ENCODE measurements around the gene PACS2. TPM values are rescaled to one million over a fixed set of nuclear protein-coding genes. Genes with fewer than 3 reads are reported as not detected.

The PACS2 gene
- polyA plus RNA-seq, 2 donors = 17.8 to 39.2 TPM

DNA sequence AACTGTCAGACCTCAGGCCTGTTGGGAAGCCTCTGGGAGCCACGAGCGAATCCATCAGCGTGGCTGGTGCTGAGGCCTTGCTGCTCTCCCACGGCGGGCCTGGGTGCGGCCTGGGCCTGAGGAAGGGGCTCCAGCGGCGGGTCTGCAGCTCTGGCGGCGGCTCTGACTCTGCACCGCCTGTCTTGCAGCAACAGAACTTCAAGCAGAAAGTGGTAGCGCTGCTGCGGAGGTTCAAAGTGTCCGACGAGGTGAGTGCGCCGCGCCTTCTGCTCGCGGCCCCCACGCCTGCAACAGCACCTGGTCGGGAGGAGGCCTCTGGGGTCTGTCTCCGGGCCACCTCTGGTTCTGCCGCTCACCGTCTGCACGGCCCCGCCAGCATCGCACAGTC is 55.1 kb downstream of the PACS2 start:
- no peak overlapping the region for H3K4me3 ChIP-seq (ENCODE audit: low read depth in 1 of 2, low read length in 2 of 2)
- WGBS, 2 donors = 94% methylated on average over 25 to 28 of the region's 28 CpGs
- no peak overlapping the region for H3K27ac ChIP-seq (ENCODE audit: low read depth in 2 of 2, low read length in 1 of 2)
- H3K27me3 ChIP-seq (ENCODE audit: control insufficient read depth in 1 of 2, insufficient read depth in 2 of 2, low read length in 2 of 2) = no peaks in the 10 kb centered on the region
- H3K36me3 ChIP-seq (ENCODE audit: control insufficient read depth in 2 of 2, insufficient read depth in 2 of 2, low read length in 1 of 2) = peaks cover 0 to 24% of the 10 kb centered on the region in 2 donors
- H3K9me3 ChIP-seq (ENCODE audit: control insufficient read depth in 2 of 2, insufficient read depth in 1 of 2, low read depth in 1 of 2, low read length in 1 of 2) = no peaks in the 10 kb centered on the region
- peaks cover 0 to 3% of the 10 kb centered on the region in 2 donors for H3K4me1 ChIP-seq (ENCODE audit: control insufficient read depth in 2 of 2, insufficient read depth in 2 of 2, low read length in 1 of 2)

DNA sequence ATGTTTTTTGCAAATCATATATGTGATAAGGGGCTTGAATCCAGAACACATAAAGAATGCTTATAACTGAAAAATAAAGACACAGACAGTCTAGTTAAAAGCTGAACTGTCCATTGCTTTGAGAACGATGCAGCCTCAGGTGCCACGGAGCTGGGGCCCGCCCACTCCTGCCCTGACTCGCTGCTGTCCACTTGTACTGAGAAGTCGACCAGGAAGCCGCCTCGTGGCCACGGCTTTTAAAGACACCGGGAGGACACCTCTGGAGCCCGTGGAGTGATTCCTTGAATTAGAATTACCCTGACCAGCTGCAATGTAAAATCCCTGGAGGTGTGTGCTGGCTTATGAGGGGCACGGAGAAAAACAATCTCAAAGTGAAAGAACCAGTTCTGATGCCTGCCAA is 59.8 kb downstream of the PACS2 start:
- H3K36me3 ChIP-seq (ENCODE audit: control insufficient read depth in 2 of 2, insufficient read depth in 2 of 2, low read length in 1 of 2) = peaks cover 0 to 9% of the 10 kb centered on the region in 2 donors
- H3K4me1 ChIP-seq (ENCODE audit: control insufficient read depth in 2 of 2, insufficient read depth in 2 of 2, low read length in 1 of 2) = peaks cover 0 to 7% of the 10 kb centered on the region in 2 donors
- H3K27ac ChIP-seq (ENCODE audit: low read depth in 2 of 2, low read length in 1 of 2) = no peak overlapping the region
- H3K4me3 ChIP-seq (ENCODE audit: low read depth in 1 of 2, low read length in 2 of 2) = no peak overlapping the region
- no peaks in the 10 kb centered on the region for H3K9me3 ChIP-seq (ENCODE audit: control insufficient read depth in 2 of 2, insufficient read depth in 1 of 2, low read depth in 1 of 2, low read length in 1 of 2)
- H3K27me3 ChIP-seq (ENCODE audit: control insufficient read depth in 1 of 2, insufficient read depth in 2 of 2, low read length in 2 of 2) = no peaks in the 10 kb centered on the region
- 48 to 64% methylated on average over 11 of the region's 11 CpGs for WGBS, 2 donors

DNA sequence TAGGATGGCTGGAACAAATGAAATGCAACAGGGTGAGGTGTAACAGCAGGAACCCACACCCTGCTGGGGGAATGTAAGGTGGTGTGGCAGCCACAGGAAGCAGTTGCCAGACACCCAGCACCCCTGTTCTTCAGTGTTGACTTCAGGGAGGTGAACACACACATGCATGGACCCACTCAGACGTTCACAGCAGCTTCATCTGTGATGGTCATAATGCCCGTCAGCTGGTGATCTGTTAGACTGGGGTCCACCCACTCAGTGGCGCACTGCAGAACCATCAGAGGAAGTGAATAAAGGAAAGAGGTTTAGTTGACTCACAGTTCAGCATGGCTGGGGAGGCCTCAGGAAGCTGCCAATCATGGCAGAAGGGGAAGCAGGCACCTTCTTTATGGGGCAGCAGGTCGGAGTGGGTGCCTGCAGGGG is 61.1 kb downstream of the PACS2 start:
- Histone ChIP-seq H3K36me3 (ENCODE audit: control insufficient read depth in 2 of 2, insufficient read depth in 2 of 2, low read length in 1 of 2) (peaks cover 0 to 8% of the 10 kb centered on the region in 2 donors), H3K9me3 (ENCODE audit: control insufficient read depth in 2 of 2, insufficient read depth in 1 of 2, low read depth in 1 of 2, low read length in 1 of 2) (peaks cover 0 to 2% of the 10 kb centered on the region in 2 donors), H3K27me3 (ENCODE audit: control insufficient read depth in 1 of 2, insufficient read depth in 2 of 2, low read length in 2 of 2) (no peaks in the 10 kb centered on the region), H3K27ac (ENCODE audit: low read depth in 2 of 2, low read length in 1 of 2) (no peak overlapping the region), H3K4me3 (ENCODE audit: low read depth in 1 of 2, low read length in 2 of 2) (no peak overlapping the region), H3K4me1 (ENCODE audit: control insufficient read depth in 2 of 2, insufficient read depth in 2 of 2, low read length in 1 of 2) (peaks cover 0 to 7% of the 10 kb centered on the region in 2 donors)
- 64 to 67% methylated on average over 4 of the region's 4 CpGs for WGBS, 2 donors

DNA sequence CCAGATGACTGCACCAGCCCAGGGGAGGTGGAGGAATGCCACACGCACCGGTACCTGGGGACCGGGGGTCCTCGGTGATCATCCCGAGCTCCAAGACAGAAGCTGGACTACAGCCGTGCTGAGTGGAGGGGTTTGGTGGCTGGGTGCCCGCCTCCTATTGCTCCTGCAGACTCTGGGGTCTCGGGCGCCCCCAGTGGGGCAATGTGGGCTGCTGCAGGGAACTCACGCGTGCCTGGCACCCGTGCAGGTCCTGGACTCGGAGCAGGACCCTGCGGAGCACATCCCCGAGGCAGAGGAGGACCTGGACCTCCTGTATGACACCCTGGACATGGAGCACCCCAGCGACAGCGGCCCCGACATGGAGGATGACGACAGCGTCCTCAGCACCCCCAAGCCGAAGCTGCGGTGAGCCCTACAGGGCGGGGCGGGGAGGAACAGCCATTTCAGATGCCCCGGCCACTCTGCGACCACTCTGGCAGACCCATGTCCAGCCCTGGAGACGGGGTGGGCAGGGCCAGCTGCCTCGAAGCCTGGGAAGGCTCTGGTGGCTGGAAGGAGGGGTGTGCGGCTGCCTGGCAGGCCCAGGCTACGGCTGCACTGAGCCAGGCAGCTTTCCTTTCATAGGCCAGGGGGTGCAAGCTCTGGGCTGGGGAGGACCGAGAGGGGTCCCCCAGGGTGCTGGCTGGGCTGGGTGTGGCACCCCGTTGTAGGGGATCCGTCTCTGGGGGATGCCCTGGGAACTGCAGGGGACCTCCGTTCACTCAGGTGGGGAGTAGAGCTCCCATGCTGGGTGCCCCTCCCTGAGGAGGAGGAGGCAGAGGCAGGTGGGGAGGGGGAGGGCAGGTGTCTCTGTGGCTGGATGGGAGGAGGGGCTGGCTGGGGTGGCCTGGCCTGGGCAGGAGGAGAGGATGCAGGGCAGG is 62.2 kb downstream of the PACS2 start:
- no peaks in the 10 kb centered on the region for H3K27me3 ChIP-seq (ENCODE audit: control insufficient read depth in 1 of 2, insufficient read depth in 2 of 2, low read length in 2 of 2)
- WGBS, 2 donors = 86 to 90% methylated on average over 34 of the region's 34 CpGs
- H3K4me3 ChIP-seq (ENCODE audit: low read depth in 1 of 2, low read length in 2 of 2) = no peak overlapping the region
- H3K36me3 ChIP-seq (ENCODE audit: control insufficient read depth in 2 of 2, insufficient read depth in 2 of 2, low read length in 1 of 2) = peaks cover 0 to 9% of the 10 kb centered on the region in 2 donors
- peaks cover 0 to 3% of the 10 kb centered on the region in 2 donors for H3K4me1 ChIP-seq (ENCODE audit: control insufficient read depth in 2 of 2, insufficient read depth in 2 of 2, low read length in 1 of 2)
- H3K27ac ChIP-seq (ENCODE audit: low read depth in 2 of 2, low read length in 1 of 2) = no peak overlapping the region
- peaks cover 0 to 2% of the 10 kb centered on the region in 2 donors for H3K9me3 ChIP-seq (ENCODE audit: control insufficient read depth in 2 of 2, insufficient read depth in 1 of 2, low read depth in 1 of 2, low read length in 1 of 2)

DNA sequence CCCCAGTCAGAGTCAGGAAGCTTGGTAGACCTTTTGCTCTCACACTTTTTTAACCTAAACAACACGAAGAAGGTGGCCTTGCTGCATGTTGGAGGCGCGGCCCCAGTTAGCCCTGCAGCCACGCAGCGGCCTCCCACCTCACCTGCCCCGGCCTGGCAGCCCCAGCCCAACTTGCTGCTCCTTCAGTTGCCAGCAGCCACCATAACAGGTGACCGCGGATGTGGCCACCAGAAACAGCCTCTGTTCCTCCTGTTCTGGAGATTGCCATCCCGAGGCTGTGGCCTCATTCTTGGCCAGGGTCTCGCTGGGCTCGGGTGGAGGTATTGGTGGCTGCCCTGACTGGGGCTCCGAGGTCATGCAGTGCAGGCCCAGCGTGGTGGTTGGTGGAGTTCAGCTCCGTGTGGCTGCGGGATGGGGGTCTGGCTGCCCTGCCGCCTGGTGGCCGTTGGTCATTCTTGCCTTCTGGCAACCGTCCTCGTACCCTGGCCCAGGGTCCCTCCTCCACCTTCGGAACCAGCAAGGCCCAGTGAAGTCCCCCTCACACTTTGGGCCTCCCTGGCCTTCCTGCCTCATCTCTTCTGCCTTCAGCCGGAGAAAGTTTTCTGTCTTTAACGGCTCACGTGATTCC is 63.1 kb downstream of the PACS2 start:
- no peak overlapping the region for H3K27ac ChIP-seq (ENCODE audit: low read depth in 2 of 2, low read length in 1 of 2)
- H3K4me1 ChIP-seq (ENCODE audit: control insufficient read depth in 2 of 2, insufficient read depth in 2 of 2, low read length in 1 of 2) = peaks cover 0 to 3% of the 10 kb centered on the region in 2 donors
- peaks cover 0 to 2% of the 10 kb centered on the region in 2 donors for H3K9me3 ChIP-seq (ENCODE audit: control insufficient read depth in 2 of 2, insufficient read depth in 1 of 2, low read depth in 1 of 2, low read length in 1 of 2)
- H3K27me3 ChIP-seq (ENCODE audit: control insufficient read depth in 1 of 2, insufficient read depth in 2 of 2, low read length in 2 of 2) = no peaks in the 10 kb centered on the region
- 91 to 96% methylated on average over 23 of the region's 23 CpGs for WGBS, 2 donors
- peaks cover 0 to 9% of the 10 kb centered on the region in 2 donors for H3K36me3 ChIP-seq (ENCODE audit: control insufficient read depth in 2 of 2, insufficient read depth in 2 of 2, low read length in 1 of 2)
- no peak overlapping the region for H3K4me3 ChIP-seq (ENCODE audit: low read depth in 1 of 2, low read length in 2 of 2)

DNA sequence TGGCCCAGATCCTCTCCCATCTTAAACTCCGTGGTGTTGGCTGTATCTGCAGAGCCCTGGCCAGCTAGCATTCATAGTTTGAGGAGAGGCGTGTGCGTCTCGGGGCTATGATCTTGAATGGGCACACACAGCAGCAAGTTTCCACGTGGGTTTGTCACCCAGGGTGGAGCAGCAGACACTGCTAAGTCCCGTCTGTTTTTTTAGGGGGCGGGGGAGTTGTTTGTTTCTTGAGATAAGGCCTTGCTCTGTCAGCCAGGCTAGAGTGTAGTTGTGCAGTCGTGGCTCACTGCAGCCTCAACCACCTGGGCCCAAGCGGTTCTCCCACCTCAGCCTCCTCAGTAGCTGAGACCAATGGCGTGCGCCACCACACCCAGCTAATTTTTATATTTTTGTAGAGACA is 63.7 kb downstream of the PACS2 start:
- no peak overlapping the region for H3K27ac ChIP-seq (ENCODE audit: low read depth in 2 of 2, low read length in 1 of 2)
- peaks cover 0 to 14% of the 10 kb centered on the region in 2 donors for H3K36me3 ChIP-seq (ENCODE audit: control insufficient read depth in 2 of 2, insufficient read depth in 2 of 2, low read length in 1 of 2)
- WGBS, 2 donors = 76 to 77% methylated on average over 11 of the region's 11 CpGs
- H3K4me1 ChIP-seq (ENCODE audit: control insufficient read depth in 2 of 2, insufficient read depth in 2 of 2, low read length in 1 of 2) = peaks cover 0 to 3% of the 10 kb centered on the region in 2 donors
- peaks cover 0 to 3% of the 10 kb centered on the region in 2 donors for H3K9me3 ChIP-seq (ENCODE audit: control insufficient read depth in 2 of 2, insufficient read depth in 1 of 2, low read depth in 1 of 2, low read length in 1 of 2)
- H3K27me3 ChIP-seq (ENCODE audit: control insufficient read depth in 1 of 2, insufficient read depth in 2 of 2, low read length in 2 of 2) = no peaks in the 10 kb centered on the region
- no peak overlapping the region for H3K4me3 ChIP-seq (ENCODE audit: low read depth in 1 of 2, low read length in 2 of 2)

DNA sequence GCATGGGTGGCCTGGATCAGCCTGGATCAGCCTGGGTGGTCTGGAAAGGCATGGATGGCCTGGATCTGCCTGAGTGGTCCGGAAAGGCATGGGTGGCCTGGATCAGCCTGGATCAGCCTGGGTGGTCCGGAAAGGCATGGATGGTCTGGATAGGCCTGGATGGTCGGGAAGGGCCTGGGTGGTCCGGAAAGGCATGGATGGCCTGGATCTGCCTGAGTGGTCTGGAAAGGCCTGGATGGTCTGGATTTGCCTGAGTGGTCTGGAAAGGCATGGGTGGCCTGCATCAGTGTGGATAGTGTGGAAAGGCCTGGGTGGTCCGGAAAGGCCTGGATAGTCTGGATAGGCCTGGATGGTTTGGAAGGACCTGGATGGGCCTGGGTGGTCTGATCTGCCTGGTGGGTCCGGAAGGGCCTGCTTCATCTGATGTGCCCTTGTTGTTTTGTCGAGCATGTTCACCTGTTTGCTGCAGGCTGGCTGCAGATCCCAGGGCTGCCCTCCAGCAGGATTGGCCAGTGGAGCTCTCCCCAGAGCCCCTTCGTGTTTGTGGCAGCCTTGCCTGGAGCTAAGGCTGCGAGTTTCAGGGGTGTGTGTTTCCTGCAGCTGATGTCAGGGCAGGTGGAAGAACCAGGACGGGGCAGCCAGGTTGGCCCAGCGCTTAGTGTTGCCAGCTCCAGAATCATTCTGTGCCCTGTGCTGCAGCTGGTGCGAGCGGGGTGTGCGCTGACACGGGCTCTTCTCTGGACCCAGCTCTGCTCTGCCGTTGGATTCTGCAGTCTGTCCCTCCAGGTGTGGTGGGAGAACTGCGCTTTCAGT is 64.5 kb downstream of the PACS2 start:
- peaks cover 0 to 5% of the 10 kb centered on the region in 2 donors for H3K9me3 ChIP-seq (ENCODE audit: control insufficient read depth in 2 of 2, insufficient read depth in 1 of 2, low read depth in 1 of 2, low read length in 1 of 2)
- H3K4me3 ChIP-seq (ENCODE audit: low read depth in 1 of 2, low read length in 2 of 2) = no peak overlapping the region
- H3K27ac ChIP-seq (ENCODE audit: low read depth in 2 of 2, low read length in 1 of 2) = no peak overlapping the region
- no peaks in the 10 kb centered on the region for H3K27me3 ChIP-seq (ENCODE audit: control insufficient read depth in 1 of 2, insufficient read depth in 2 of 2, low read length in 2 of 2)
- 92% methylated on average over 17 of the region's 17 CpGs for WGBS, 2 donors
- H3K36me3 ChIP-seq (ENCODE audit: control insufficient read depth in 2 of 2, insufficient read depth in 2 of 2, low read length in 1 of 2) = peaks cover 0 to 16% of the 10 kb centered on the region in 2 donors
- peaks cover 0 to 3% of the 10 kb centered on the region in 2 donors for H3K4me1 ChIP-seq (ENCODE audit: control insufficient read depth in 2 of 2, insufficient read depth in 2 of 2, low read length in 1 of 2)

DNA sequence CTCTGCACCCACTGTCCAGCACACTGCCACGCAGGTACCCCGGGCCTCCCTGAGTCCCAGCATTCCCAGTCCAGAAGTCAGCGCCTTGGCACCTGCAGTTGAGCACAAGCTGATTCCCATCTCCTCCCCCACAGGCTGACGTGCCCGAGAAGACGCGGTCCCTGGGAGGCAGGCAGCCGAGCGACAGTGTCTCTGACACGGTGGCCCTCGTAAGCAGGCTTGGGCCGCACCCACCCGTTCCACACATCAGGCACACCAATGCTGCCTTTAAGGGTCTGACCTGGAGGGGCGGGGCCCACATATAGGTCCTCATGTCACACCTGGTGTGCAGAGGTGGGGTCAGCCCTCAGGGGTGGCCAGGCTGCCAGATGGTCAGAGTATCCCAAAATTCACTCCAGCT is 65.4 kb downstream of the PACS2 start:
- Histone ChIP-seq H3K27me3 (ENCODE audit: control insufficient read depth in 1 of 2, insufficient read depth in 2 of 2, low read length in 2 of 2) (no peaks in the 10 kb centered on the region), H3K27ac (ENCODE audit: low read depth in 2 of 2, low read length in 1 of 2) (no peak overlapping the region), H3K36me3 (ENCODE audit: control insufficient read depth in 2 of 2, insufficient read depth in 2 of 2, low read length in 1 of 2) (peaks cover 0 to 16% of the 10 kb centered on the region in 2 donors), H3K9me3 (ENCODE audit: control insufficient read depth in 2 of 2, insufficient read depth in 1 of 2, low read depth in 1 of 2, low read length in 1 of 2) (peaks cover 0 to 5% of the 10 kb centered on the region in 2 donors), H3K4me3 (ENCODE audit: low read depth in 1 of 2, low read length in 2 of 2) (no peak overlapping the region), H3K4me1 (ENCODE audit: control insufficient read depth in 2 of 2, insufficient read depth in 2 of 2, low read length in 1 of 2) (peaks cover 7 to 10% of the 10 kb centered on the region in 2 donors)
- 96 to 98% methylated on average over 14 of the region's 14 CpGs for WGBS, 2 donors

DNA sequence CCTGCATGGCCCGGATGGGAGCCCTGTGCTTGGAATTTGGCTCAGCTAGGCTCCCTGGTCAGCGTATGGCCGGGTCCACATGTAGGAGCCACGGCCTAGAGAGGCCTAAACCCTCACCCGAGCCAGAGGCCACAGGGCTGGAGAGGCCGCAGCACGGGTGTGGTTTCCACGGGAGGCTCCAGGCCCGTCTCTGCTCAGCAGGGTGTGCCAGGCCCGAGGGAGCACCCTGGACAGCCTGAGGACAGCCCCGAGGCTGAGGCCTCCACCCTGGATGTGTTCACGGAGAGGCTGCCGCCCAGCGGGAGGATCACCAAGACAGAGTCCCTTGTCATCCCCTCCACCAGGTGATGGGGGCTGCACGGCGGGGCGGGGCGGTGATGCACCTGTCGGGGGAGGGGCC is 66.2 kb downstream of the PACS2 start:
- no peak overlapping the region for H3K27ac ChIP-seq (ENCODE audit: low read depth in 2 of 2, low read length in 1 of 2)
- peaks cover 0 to 19% of the 10 kb centered on the region in 2 donors for H3K36me3 ChIP-seq (ENCODE audit: control insufficient read depth in 2 of 2, insufficient read depth in 2 of 2, low read length in 1 of 2)
- 86 to 87% methylated on average over 19 of the region's 19 CpGs for WGBS, 2 donors
- H3K9me3 ChIP-seq (ENCODE audit: control insufficient read depth in 2 of 2, insufficient read depth in 1 of 2, low read depth in 1 of 2, low read length in 1 of 2) = peaks cover 0 to 5% of the 10 kb centered on the region in 2 donors
- no peaks in the 10 kb centered on the region for H3K27me3 ChIP-seq (ENCODE audit: control insufficient read depth in 1 of 2, insufficient read depth in 2 of 2, low read length in 2 of 2)
- H3K4me3 ChIP-seq (ENCODE audit: low read depth in 1 of 2, low read length in 2 of 2) = no peak overlapping the region
- peaks cover 11% of the 10 kb centered on the region in 2 donors for H3K4me1 ChIP-seq (ENCODE audit: control insufficient read depth in 2 of 2, insufficient read depth in 2 of 2, low read length in 1 of 2)

Measured in esophagus (tissue), 2 donors.